ENCODE results near the gene PET100. TPM values are rescaled to one million over a fixed set of nuclear protein-coding genes. Genes with fewer than 3 reads are reported as not detected.
"Not testable (repeated sequence)": the region's sequence is repeated elsewhere in the genome, so short reads cannot be mapped to it uniquely, and the experiment has no call there.

The PET100 gene
- total RNA-seq, 2 donors from 2014 or later, result 1.3 to 32.0 TPM

GRCh38 chr19:7643031-7643415 lies 13.4 kb downstream of the PET100 start:
- TF ChIP-seq POLR2A (IDR thresholded peaks at IDR 0.05), result no peak
- TF ChIP-seq CTCF (IDR thresholded peaks at IDR 0.05), result no peak
- Histone ChIP-seq H3K27ac (no peak overlapping the region), H3K27me3 (no peaks in the 10 kb centered on the region), H3K4me3 (no peak overlapping the region), H3K36me3 (replicated peaks in 1 of 2; ENCODE audit: insufficient read depth in 1 of 2, low read depth in 2 of 2) (peaks cover 0 to 2% of the 10 kb centered on the region in 2 donors), H3K4me1 (peaks cover 13% of the 10 kb centered on the region), H3K9me3 (no peaks in the 10 kb centered on the region)
- ATAC-seq (no peak), DNase-seq (no peak)
- 90 to 94% methylated on average over 7 to 8 of the region's 8 CpGs for WGBS, 2 donors
- intact Hi-C loops (cut with DNase I), result no loop called here

DNA sequence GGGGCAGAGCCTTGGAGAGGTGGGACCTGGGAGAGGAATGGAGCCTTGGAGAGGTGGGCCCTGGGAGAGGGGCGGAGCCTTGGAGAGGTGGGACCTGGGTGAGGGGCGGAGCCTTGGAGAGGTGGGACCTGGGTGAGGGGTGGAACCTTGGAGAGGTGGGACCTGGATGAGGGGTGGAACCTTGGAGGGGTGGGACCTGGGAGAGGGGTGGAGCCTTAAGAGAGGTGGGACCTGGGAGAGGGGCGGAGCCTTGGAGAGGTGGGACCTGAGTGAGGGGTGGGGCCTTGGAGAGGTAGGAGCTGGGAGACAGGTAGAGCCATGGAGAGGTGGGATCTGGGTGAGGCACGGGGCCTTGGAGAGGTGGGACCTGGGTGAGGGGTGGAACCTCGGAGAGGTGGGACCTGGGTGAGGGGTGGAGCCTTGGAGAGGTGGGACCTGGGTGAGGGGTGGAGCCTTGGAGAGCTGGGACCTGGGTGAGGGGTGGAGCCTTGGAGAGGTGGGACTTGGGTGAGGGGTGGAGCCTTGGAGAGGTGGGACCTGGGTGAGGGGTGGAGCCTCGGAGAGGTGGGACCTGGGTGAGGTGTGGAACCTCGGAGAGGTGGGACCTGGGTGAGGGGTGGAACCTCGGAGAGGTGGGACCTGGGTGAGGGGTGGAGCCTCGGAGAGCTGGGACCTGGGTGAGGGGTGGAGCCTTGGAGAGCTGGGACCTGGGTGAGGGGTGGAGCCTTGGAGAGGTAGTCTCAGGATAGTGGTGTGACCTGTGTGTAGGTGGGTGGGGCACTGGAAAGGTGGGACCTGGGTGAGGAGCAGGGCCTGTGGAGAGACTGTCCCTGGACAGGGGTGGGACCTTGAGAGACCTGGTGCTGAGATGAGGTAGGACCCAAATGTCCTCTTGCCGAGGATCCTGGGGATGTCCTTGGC lies 14.3 kb downstream of the PET100 start:
- H3K27me3 ChIP-seq; intact Hi-C loops (cut with DNase I); H3K4me1 ChIP-seq; H3K9me3 ChIP-seq; ATAC-seq; H3K27ac ChIP-seq; H3K36me3 ChIP-seq (replicated peaks in 1 of 2; ENCODE audit: insufficient read depth in 1 of 2, low read depth in 2 of 2); H3K4me3 ChIP-seq: not testable (repeated sequence)
- WGBS, 2 donors, result 54 to 70% methylated on average over 9 to 10 of the region's 10 CpGs
- peak; percentile 30 to 49 (median 41) for DNase-seq

DNA sequence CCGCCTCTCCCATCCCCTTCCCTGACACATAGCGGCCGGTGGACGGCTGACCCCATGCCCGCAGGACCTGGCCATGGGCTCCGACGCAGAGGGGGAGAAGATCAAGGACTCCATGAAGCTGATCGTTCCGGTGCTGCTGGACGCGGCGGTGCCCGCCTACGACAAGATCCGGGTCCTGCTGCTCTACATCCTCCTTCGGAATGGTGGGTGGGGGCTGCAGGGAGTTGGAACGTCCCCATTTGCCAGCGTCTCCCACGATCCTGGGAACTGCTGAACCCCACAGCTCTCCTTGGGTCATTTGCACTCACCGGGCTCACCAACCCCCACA lies 14.9 kb downstream of the PET100 start:
- intact Hi-C loops (cut with DNase I), result no loop called here
- Histone ChIP-seq H3K9me3 (no peaks in the 10 kb centered on the region), H3K27me3 (no peaks in the 10 kb centered on the region), H3K4me1 (peaks cover 10% of the 10 kb centered on the region), H3K27ac (no peak overlapping the region), H3K4me3 (no peak overlapping the region), H3K36me3 (replicated peaks in 1 of 2; ENCODE audit: insufficient read depth in 1 of 2, low read depth in 2 of 2) (peaks cover 0 to 2% of the 10 kb centered on the region in 2 donors)
- TF ChIP-seq CTCF (IDR thresholded peaks at IDR 0.05), result no peak
- no peak for TF ChIP-seq POLR2A (IDR thresholded peaks at IDR 0.05)
- ATAC-seq (no peak), DNase-seq (no peak)
- 92% methylated on average over 20 of the region's 20 CpGs; no CpG with 5 or more reads in 1 of the 2 donors for WGBS, 2 donors

GRCh38 chr19:7645163-7645562 lies 15.6 kb downstream of the PET100 start:
- ATAC-seq (no peak), DNase-seq (no peak)
- no peaks in the 10 kb centered on the region for H3K9me3 ChIP-seq
- 75 to 96% methylated on average over 4 to 14 of the region's 14 CpGs for WGBS, 2 donors
- no peaks in the 10 kb centered on the region for H3K36me3 ChIP-seq (replicated peaks in 1 of 2; ENCODE audit: insufficient read depth in 1 of 2, low read depth in 2 of 2)
- no peak overlapping the region for H3K4me3 ChIP-seq
- no peaks in the 10 kb centered on the region for H3K27me3 ChIP-seq
- intact Hi-C loops (cut with DNase I), result no loop called here
- no peak overlapping the region for H3K27ac ChIP-seq
- TF ChIP-seq POLR2A (IDR thresholded peaks at IDR 0.05), result no peak
- TF ChIP-seq CTCF (IDR thresholded peaks at IDR 0.05), result no peak
- H3K4me1 ChIP-seq, result peaks cover 11% of the 10 kb centered on the region

DNA sequence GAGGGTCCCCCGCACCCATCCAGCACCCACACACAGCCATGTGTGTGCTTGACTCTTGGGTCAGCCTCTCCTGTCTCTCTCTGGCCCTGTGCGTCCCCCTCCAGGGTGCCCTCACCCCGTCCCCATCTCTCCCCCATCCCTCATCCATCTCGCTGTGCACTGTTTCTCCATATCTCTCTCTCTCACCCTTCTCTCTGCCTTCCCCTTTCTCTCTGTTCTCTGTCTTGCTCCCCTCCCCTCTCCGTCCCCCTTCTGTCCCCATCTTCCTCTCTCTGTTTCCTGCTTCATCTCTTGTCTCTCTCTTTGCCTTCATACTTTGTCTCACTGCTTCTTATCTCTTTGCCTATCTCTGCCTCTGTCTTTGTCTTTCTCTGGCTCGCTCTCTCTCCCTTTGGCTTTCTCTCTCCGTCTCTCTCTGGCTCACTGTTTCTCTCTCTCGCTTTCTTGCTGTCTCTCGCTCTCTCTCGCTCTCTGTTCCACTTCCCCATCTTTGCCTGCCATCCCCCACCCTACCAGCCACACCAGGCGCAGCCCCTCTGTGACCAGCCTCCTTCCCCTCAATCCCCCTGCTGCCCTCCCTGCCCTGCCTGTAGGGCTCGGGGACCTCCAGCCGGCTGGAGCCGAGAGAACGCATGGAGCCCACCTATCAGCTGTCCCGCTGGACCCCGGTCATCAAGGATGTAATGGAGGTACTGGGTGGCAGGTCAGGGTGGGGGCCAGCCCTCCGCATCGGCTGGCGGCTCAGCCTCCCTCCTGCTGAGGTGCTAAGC lies 16.2 kb downstream of the PET100 start:
- Histone ChIP-seq H3K27ac (no peak overlapping the region), H3K27me3 (no peaks in the 10 kb centered on the region), H3K36me3 (replicated peaks in 1 of 2; ENCODE audit: insufficient read depth in 1 of 2, low read depth in 2 of 2) (no peaks in the 10 kb centered on the region), H3K4me3 (no peak overlapping the region), H3K9me3 (no peaks in the 10 kb centered on the region), H3K4me1 (peaks cover 11% of the 10 kb centered on the region)
- DNase-seq (no peak), ATAC-seq (no peak)
- WGBS, 2 donors, result 73 to 88% methylated on average over 19 to 20 of the region's 20 CpGs
- intact Hi-C loops (cut with DNase I), result no loop called here
- TF ChIP-seq CTCF (IDR thresholded peaks at IDR 0.05) (no peak), POLR2A (IDR thresholded peaks at IDR 0.05) (no peak)

Measured in body of pancreas (tissue), 4 donors.